DND-41 (cell line): ENCODE data around the gene NUDT5.
"Not testable (repeated sequence)": the region's sequence is repeated elsewhere in the genome, so short reads cannot be mapped to it uniquely, and the experiment has no call there.

Experiments
- EZH2 ChIP-seq: IDR thresholded peaks from 3 replicates; pipeline ENCODE4 v1.6.1; 2012; ENCODE audit warnings: borderline replicate concordance, low read depth, mild to moderate bottlenecking, moderate library complexity, low read length, inconsistent platforms; ENCODE audit not compliant: severe bottlenecking
- TF ChIP-seq, protein P1 (sequence below): IDR thresholded peaks from 2 replicates; pipeline ENCODE4 v1.5.1; 2012; ENCODE audit warnings: borderline replicate concordance, low read length, moderate library complexity, mild to moderate bottlenecking; ENCODE audit not compliant: poor library complexity, severe bottlenecking; ENCODE audit errors: extremely low read depth

DNA sequence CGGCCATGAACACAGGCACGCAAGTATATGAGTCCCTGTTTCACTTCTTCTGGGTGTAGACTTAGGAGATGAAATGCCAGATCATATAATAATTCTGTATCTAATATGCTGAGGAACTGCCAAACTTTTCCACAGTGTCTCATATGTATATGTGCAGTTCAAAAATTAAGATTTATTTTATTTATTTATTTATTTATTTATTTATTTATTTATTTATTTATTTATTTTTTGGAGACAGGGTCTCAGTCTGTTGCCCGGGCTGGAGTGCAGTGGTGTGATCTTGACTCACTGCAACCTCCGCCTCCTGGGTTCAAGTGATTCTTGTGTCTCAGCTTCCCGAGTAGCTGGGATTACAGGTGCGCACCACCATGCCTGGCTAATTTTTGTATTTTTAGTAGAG is 24.2 kb downstream of the NUDT5 start:
- TF ChIP-seq, protein P1, sequence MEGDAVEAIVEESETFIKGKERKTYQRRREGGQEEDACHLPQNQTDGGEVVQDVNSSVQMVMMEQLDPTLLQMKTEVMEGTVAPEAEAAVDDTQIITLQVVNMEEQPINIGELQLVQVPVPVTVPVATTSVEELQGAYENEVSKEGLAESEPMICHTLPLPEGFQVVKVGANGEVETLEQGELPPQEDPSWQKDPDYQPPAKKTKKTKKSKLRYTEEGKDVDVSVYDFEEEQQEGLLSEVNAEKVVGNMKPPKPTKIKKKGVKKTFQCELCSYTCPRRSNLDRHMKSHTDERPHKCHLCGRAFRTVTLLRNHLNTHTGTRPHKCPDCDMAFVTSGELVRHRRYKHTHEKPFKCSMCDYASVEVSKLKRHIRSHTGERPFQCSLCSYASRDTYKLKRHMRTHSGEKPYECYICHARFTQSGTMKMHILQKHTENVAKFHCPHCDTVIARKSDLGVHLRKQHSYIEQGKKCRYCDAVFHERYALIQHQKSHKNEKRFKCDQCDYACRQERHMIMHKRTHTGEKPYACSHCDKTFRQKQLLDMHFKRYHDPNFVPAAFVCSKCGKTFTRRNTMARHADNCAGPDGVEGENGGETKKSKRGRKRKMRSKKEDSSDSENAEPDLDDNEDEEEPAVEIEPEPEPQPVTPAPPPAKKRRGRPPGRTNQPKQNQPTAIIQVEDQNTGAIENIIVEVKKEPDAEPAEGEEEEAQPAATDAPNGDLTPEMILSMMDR: not testable (repeated sequence)
- TF ChIP-seq EZH2: not testable (repeated sequence)
